HepG2 (cell line): ENCODE results near the gene TF. TPM values are rescaled to one million over a fixed set of nuclear protein-coding genes. Genes with fewer than 3 reads are reported as not detected.

Experiments
- AGO2 ChIP-seq: fragments of 200-400 bp; formaldehyde crosslinking; optimal IDR thresholded peaks from 2 replicates; pipeline ENCODE3; 2017; ENCODE audit warnings: mild to moderate bottlenecking, low read depth, low read length, moderate library complexity
- CC2D1A ChIP-seq: sonication (generic); formaldehyde crosslinking; IDR thresholded peaks from 2 replicates; pipeline ENCODE4 v1.8.1; 2023; ENCODE audit warnings: mild to moderate bottlenecking, missing genetic modification reagents
- CHCHD3 ChIP-seq: sonication (generic); formaldehyde crosslinking; IDR thresholded peaks from 2 replicates; pipeline ENCODE4 v1.8.0; 2022; ENCODE audit warnings: mild to moderate bottlenecking, missing genetic modification reagents, moderate library complexity
- DR1 ChIP-seq: sonication (generic); formaldehyde crosslinking; IDR thresholded peaks from 2 replicates; pipeline ENCODE4 v1.8.0; 2021; ENCODE audit warnings: mild to moderate bottlenecking, missing genetic modification reagents, inconsistent platforms
- EHMT2 ChIP-seq: fragments of 200-600 bp; sonication (generic); IDR thresholded peaks from 2 replicates; pipeline ENCODE4 v1.7.0; 2017; ENCODE audit warnings: antibody characterized with exemption, low read depth, low read length, borderline replicate concordance
- HNF4A ChIP-seq: sonication (generic); formaldehyde crosslinking; IDR thresholded peaks from 2 replicates; pipeline ENCODE4 v1.4.0; 2020; ENCODE audit warnings: missing genetic modification reagents
- HNRNPK ChIP-seq: fragments of 200-400 bp; formaldehyde crosslinking; IDR thresholded peaks from 2 replicates; pipeline ENCODE4 v1.6.1; 2018; ENCODE audit warnings: low read length, low read depth, moderate library complexity, mild to moderate bottlenecking; ENCODE audit not compliant: poor library complexity, severe bottlenecking
- PHB2 ChIP-seq: fragments of 450-650 bp; IDR thresholded peaks from 2 replicates; pipeline ENCODE4 v1.6.1; 2018; ENCODE audit not compliant: partially characterized antibody
- POLR2AphosphoS5 ChIP-seq: IDR thresholded peaks from 2 replicates; pipeline ENCODE4 v1.6.1; 2012; ENCODE audit warnings: low read depth, low read length
- TP53 ChIP-seq: sonication (generic); formaldehyde crosslinking; conservative IDR thresholded peaks from 2 replicates; pipeline ENCODE4 v1.4.0; 2020; ENCODE audit warnings: missing genetic modification reagents
- WIZ ChIP-seq: sonication (generic); formaldehyde crosslinking; IDR thresholded peaks from 2 replicates; pipeline ENCODE4 v1.5.1; 2020; ENCODE audit warnings: mild to moderate bottlenecking, missing genetic modification reagents
- ZFP90 ChIP-seq: sonication (generic); formaldehyde crosslinking; IDR thresholded peaks from 2 replicates; pipeline ENCODE4 v1.8.0; 2022; ENCODE audit warnings: missing genetic modification reagents, mild to moderate bottlenecking, inconsistent platforms, borderline replicate concordance
- ZNF10 ChIP-seq: sonication (generic); formaldehyde crosslinking; IDR thresholded peaks from 2 replicates; pipeline ENCODE4 v1.4.0; 2020; ENCODE audit warnings: mild to moderate bottlenecking, low read depth, missing genetic modification reagents, borderline replicate concordance
- ZNF841 ChIP-seq: sonication (generic); formaldehyde crosslinking; IDR thresholded peaks from 2 replicates; pipeline ENCODE4 v1.8.1; 2023; ENCODE audit warnings: missing genetic modification reagents, borderline replicate concordance
- polyA plus RNA-seq, 8 experiments: library from polyadenylated mRNA; depleted of rRNA in 3 of 8; stranded (reverse) in 7 of 8; unstranded in 1 of 8; fragments of >200 nt; fragmentation: Illumina TruSeq in 4 of 8; extraction: Trizol in 4 of 8; gene quantifications; 2 replicates each; pipeline versions ENCODE4 v1.2.1 to v1.2.3, GENCODE V29; 2011 to 2016; ENCODE audit warnings: low read depth in 4 of 8, missing spikeins in 1 of 8, mixed read lengths in 1 of 8; ENCODE audit not compliant: insufficient read depth in 1 of 8
- total RNA-seq, 5 experiments: library from RNA; depleted of rRNA; stranded (reverse); fragments of >200 nt; fragmentation: Illumina TruSeq; extraction: Trizol; gene quantifications; 2 replicates each; pipeline ENCODE4 v1.2.3, GENCODE V29; 2016; ENCODE audit warnings: low read depth in 1 of 5
- TF ChIP-seq, protein P1 (sequence below): sonication (generic); formaldehyde crosslinking; IDR thresholded peaks from 2 replicates; pipeline ENCODE4 v1.5.1; 2020; ENCODE audit warnings: missing genetic modification reagents, mild to moderate bottlenecking, borderline replicate concordance
- TF ChIP-seq, protein P2 (sequence below): sonication (generic); formaldehyde crosslinking; IDR thresholded peaks from 2 replicates; pipeline ENCODE4 v1.9.0; 2021; ENCODE audit warnings: missing genetic modification reagents, mild to moderate bottlenecking, borderline replicate concordance
- TF ChIP-seq, protein P3 (sequence below): sonication (generic); formaldehyde crosslinking; IDR thresholded peaks from 2 replicates; pipeline ENCODE4 v1.8.1; 2023; ENCODE audit warnings: mild to moderate bottlenecking, missing genetic modification reagents, borderline replicate concordance
- TF ChIP-seq, protein P4 (sequence below): sonication (generic); formaldehyde crosslinking; IDR thresholded peaks from 2 replicates; pipeline ENCODE4 v1.5.1; 2020; ENCODE audit warnings: mild to moderate bottlenecking, moderate library complexity, missing genetic modification reagents
- TF ChIP-seq, protein P5 (sequence below): sonication (generic); formaldehyde crosslinking; IDR thresholded peaks from 2 replicates; pipeline ENCODE4 v1.4.0; 2020; ENCODE audit warnings: missing genetic modification reagents, borderline replicate concordance

Gene TF
- total and polyA plus RNA-seq, 2 of the 13 experiments (the other 11 are each of a cell fraction or from before 2014, with no cell fraction given), result 10,074 to 11,821 TPM

DNA sequence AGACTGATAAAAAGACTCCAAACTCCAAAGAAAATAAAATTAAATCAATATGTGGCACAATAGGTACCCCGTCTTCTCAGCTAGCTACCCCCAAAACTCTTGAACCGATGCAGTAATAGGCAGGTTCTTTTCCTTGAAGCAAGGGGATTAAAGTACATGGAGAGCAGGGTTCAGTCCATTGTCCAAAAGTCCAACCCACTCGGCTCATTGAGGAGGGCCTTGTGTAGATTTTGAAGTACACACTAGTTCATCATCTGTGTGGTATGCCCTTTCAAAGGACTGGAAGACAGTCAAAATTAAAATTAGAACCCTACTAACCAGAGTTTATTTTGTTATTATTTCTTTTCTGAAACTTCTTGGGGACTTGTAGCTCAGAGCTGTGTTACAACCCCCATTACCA lies 23.3 kb downstream of the TF start (continued):
- TF ChIP-seq, protein P1, sequence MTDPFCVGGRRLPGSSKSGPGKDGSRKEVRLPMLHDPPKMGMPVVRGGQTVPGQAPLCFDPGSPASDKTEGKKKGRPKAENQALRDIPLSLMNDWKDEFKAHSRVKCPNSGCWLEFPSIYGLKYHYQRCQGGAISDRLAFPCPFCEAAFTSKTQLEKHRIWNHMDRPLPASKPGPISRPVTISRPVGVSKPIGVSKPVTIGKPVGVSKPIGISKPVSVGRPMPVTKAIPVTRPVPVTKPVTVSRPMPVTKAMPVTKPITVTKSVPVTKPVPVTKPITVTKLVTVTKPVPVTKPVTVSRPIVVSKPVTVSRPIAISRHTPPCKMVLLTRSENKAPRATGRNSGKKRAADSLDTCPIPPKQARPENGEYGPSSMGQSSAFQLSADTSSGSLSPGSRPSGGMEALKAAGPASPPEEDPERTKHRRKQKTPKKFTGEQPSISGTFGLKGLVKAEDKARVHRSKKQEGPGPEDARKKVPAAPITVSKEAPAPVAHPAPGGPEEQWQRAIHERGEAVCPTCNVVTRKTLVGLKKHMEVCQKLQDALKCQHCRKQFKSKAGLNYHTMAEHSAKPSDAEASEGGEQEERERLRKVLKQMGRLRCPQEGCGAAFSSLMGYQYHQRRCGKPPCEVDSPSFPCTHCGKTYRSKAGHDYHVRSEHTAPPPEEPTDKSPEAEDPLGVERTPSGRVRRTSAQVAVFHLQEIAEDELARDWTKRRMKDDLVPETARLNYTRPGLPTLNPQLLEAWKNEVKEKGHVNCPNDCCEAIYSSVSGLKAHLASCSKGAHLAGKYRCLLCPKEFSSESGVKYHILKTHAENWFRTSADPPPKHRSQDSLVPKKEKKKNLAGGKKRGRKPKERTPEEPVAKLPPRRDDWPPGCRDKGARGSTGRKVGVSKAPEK (CRISPR knock-in tag), result no peak
- TF ChIP-seq CHCHD3 (CRISPR knock-in tag) (no peak), HNRNPK (no peak), WIZ (no peak), CC2D1A (CRISPR knock-in tag) (no peak), PHB2 (no peak), ZNF10 (CRISPR knock-in tag) (no peak), POLR2AphosphoS5 (0 out of 2 replicates have a peak, but pooled peaks have one; percentile 42), AGO2 (peak; percentile 16), ZFP90 (CRISPR knock-in tag) (no peak), TP53 (no peak), EHMT2 (no peak), HNF4A (CRISPR knock-in tag) (peak; percentile 61), DR1 (CRISPR knock-in tag) (no peak), ZNF841 (CRISPR knock-in tag) (no peak)
- TF ChIP-seq, protein P2, sequence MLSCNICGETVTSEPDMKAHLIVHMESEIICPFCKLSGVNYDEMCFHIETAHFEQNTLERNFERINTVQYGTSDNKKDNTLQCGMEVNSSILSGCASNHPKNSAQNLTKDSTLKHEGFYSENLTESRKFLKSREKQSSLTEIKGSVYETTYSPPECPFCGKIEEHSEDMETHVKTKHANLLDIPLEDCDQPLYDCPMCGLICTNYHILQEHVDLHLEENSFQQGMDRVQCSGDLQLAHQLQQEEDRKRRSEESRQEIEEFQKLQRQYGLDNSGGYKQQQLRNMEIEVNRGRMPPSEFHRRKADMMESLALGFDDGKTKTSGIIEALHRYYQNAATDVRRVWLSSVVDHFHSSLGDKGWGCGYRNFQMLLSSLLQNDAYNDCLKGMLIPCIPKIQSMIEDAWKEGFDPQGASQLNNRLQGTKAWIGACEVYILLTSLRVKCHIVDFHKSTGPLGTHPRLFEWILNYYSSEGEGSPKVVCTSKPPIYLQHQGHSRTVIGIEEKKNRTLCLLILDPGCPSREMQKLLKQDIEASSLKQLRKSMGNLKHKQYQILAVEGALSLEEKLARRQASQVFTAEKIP, result no peak
- TF ChIP-seq, protein P3, sequence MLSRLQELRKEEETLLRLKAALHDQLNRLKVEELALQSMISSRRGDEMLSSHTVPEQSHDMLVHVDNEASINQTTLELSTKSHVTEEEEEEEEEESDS (CRISPR knock-in tag), result no peak
- TF ChIP-seq, protein P4, sequence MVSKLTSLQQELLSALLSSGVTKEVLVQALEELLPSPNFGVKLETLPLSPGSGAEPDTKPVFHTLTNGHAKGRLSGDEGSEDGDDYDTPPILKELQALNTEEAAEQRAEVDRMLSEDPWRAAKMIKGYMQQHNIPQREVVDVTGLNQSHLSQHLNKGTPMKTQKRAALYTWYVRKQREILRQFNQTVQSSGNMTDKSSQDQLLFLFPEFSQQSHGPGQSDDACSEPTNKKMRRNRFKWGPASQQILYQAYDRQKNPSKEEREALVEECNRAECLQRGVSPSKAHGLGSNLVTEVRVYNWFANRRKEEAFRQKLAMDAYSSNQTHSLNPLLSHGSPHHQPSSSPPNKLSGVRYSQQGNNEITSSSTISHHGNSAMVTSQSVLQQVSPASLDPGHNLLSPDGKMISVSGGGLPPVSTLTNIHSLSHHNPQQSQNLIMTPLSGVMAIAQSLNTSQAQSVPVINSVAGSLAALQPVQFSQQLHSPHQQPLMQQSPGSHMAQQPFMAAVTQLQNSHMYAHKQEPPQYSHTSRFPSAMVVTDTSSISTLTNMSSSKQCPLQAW (CRISPR knock-in tag), result no peak
- TF ChIP-seq, protein P5, sequence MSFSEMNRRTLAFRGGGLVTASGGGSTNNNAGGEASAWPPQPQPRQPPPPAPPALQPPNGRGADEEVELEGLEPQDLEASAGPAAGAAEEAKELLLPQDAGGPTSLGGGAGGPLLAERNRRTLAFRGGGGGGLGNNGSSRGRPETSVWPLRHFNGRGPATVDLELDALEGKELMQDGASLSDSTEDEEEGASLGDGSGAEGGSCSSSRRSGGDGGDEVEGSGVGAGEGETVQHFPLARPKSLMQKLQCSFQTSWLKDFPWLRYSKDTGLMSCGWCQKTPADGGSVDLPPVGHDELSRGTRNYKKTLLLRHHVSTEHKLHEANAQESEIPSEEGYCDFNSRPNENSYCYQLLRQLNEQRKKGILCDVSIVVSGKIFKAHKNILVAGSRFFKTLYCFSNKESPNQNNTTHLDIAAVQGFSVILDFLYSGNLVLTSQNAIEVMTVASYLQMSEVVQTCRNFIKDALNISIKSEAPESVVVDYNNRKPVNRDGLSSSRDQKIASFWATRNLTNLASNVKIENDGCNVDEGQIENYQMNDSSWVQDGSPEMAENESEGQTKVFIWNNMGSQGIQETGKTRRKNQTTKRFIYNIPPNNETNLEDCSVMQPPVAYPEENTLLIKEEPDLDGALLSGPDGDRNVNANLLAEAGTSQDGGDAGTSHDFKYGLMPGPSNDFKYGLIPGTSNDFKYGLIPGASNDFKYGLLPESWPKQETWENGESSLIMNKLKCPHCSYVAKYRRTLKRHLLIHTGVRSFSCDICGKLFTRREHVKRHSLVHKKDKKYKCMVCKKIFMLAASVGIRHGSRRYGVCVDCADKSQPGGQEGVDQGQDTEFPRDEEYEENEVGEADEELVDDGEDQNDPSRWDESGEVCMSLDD, result no peak
